HEK293 (cell line): Measurements from ENCODE around the gene PRSS8.

ENCODE experiments used
- IKZF3 ChIP-seq: fragments of 450-650 bp; IDR thresholded peaks from 2 replicates; pipeline ENCODE4 v1.5.0; 2018; ENCODE audit warnings: missing biosample characterization, mild to moderate bottlenecking, missing genetic modification characterization, moderate library complexity
- KLF9 ChIP-seq: fragments of 450-650 bp; formaldehyde crosslinking; IDR thresholded peaks from 2 replicates; pipeline ENCODE4 v1.5.1; 2016; ENCODE audit warnings: missing biosample characterization, missing genetic modification characterization, low read depth
- OVOL3 ChIP-seq: fragments of 450-650 bp; formaldehyde crosslinking; IDR thresholded peaks from 2 replicates; pipeline ENCODE4 v1.5.1; 2016; ENCODE audit warnings: missing biosample characterization, missing genetic modification characterization
- SALL2 ChIP-seq: fragments of 450-650 bp; formaldehyde crosslinking; IDR thresholded peaks from 2 replicates; pipeline ENCODE4 v1.5.0; 2017; ENCODE audit warnings: missing biosample characterization, mild to moderate bottlenecking, missing genetic modification characterization, borderline replicate concordance
- SETDB1 ChIP-seq: IDR thresholded peaks from one replicate; pipeline ENCODE4 v1.6.1; 2017; ENCODE audit warnings: mild to moderate bottlenecking, low read length, moderate library complexity, mixed read lengths; ENCODE audit not compliant: insufficient read length
- SP3 ChIP-seq: fragments of 450-650 bp; formaldehyde crosslinking; IDR thresholded peaks from 2 replicates; pipeline ENCODE4 v1.5.1; 2016; ENCODE audit warnings: missing biosample characterization, missing genetic modification characterization
- YY1 ChIP-seq: fragments of 450-650 bp; formaldehyde crosslinking; IDR thresholded peaks from 2 replicates; pipeline ENCODE4 v1.5.1; 2018; ENCODE audit warnings: missing biosample characterization, missing genetic modification characterization
- ZBTB17 ChIP-seq: fragments of 450-650 bp; formaldehyde crosslinking; IDR thresholded peaks from 2 replicates; pipeline ENCODE4 v1.5.1; 2016; ENCODE audit warnings: missing biosample characterization, missing genetic modification characterization
- ZBTB21 ChIP-seq: fragments of 450-650 bp; formaldehyde crosslinking; IDR thresholded peaks from 2 replicates; pipeline ENCODE4 v1.5.1; 2017; ENCODE audit warnings: missing biosample characterization, missing genetic modification characterization
- ZNF184 ChIP-seq: fragments of 450-650 bp; IDR thresholded peaks from 2 replicates; pipeline ENCODE4 v1.5.1; 2018; ENCODE audit warnings: missing biosample characterization, mild to moderate bottlenecking, missing genetic modification characterization
- ZNF239 ChIP-seq: fragments of 450-650 bp; formaldehyde crosslinking; IDR thresholded peaks from 2 replicates; pipeline ENCODE4 v1.5.1; 2016; ENCODE audit warnings: missing biosample characterization, missing genetic modification characterization
- ZNF324 ChIP-seq: fragments of 450-650 bp; formaldehyde crosslinking; IDR thresholded peaks from 2 replicates; pipeline ENCODE4 v1.5.1; 2016; ENCODE audit warnings: missing biosample characterization, missing genetic modification characterization
- ZNF48 ChIP-seq: fragments of 450-650 bp; formaldehyde crosslinking; IDR thresholded peaks from 2 replicates; pipeline ENCODE4 v1.5.1; 2016; ENCODE audit warnings: missing biosample characterization, missing genetic modification characterization
- ZNF596 ChIP-seq: fragments of 450-650 bp; IDR thresholded peaks from 2 replicates; pipeline ENCODE4 v1.5.0; 2018; ENCODE audit warnings: missing biosample characterization, mild to moderate bottlenecking, missing genetic modification characterization, moderate library complexity
- ZNF624 ChIP-seq: fragments of 450-650 bp; formaldehyde crosslinking; IDR thresholded peaks from 2 replicates; pipeline ENCODE4 v1.5.1; 2017; ENCODE audit warnings: missing biosample characterization, missing genetic modification characterization
- ZNF76 ChIP-seq: fragments of 450-650 bp; formaldehyde crosslinking; IDR thresholded peaks from 2 replicates; pipeline ENCODE4; 2016; ENCODE audit warnings: low read depth, missing biosample characterization, missing genetic modification characterization, borderline replicate concordance
- ZNF792 ChIP-seq: fragments of 450-650 bp; formaldehyde crosslinking; IDR thresholded peaks from 2 replicates; pipeline ENCODE4 v1.5.1; 2016; ENCODE audit warnings: missing biosample characterization, missing genetic modification characterization
- TF ChIP-seq, protein P1 (sequence below): fragments of 450-650 bp; formaldehyde crosslinking; conservative IDR thresholded peaks from 2 replicates; pipeline ENCODE4 v1.5.1; 2016; ENCODE audit warnings: low read depth, missing biosample characterization, missing genetic modification characterization
- TF ChIP-seq, protein P2 (sequence below): fragments of 450-650 bp; formaldehyde crosslinking; IDR thresholded peaks from 2 replicates; pipeline ENCODE4 v1.5.1; 2016; ENCODE audit warnings: missing biosample characterization, missing genetic modification characterization
- TF ChIP-seq, protein P3 (sequence below): fragments of 450-650 bp; formaldehyde crosslinking; IDR thresholded peaks from 2 replicates; pipeline ENCODE4 v1.5.1; 2016; ENCODE audit warnings: missing biosample characterization, missing genetic modification characterization
- TF ChIP-seq, protein P4 (sequence below): fragments of 450-650 bp; formaldehyde crosslinking; IDR thresholded peaks from 2 replicates; pipeline ENCODE4 v1.5.1; 2017; ENCODE audit warnings: missing biosample characterization, missing genetic modification characterization
- TF ChIP-seq, protein P5 (sequence below): fragments of 450-650 bp; formaldehyde crosslinking; IDR thresholded peaks from 2 replicates; pipeline ENCODE4 v1.5.1; 2016; ENCODE audit warnings: missing biosample characterization, missing genetic modification characterization, borderline replicate concordance
- TF ChIP-seq, protein P6 (sequence below): fragments of 450-650 bp; formaldehyde crosslinking; IDR thresholded peaks from 2 replicates; pipeline ENCODE4 v1.5.1; 2017; ENCODE audit warnings: missing biosample characterization, missing genetic modification characterization

Gene PRSS8

DNA sequence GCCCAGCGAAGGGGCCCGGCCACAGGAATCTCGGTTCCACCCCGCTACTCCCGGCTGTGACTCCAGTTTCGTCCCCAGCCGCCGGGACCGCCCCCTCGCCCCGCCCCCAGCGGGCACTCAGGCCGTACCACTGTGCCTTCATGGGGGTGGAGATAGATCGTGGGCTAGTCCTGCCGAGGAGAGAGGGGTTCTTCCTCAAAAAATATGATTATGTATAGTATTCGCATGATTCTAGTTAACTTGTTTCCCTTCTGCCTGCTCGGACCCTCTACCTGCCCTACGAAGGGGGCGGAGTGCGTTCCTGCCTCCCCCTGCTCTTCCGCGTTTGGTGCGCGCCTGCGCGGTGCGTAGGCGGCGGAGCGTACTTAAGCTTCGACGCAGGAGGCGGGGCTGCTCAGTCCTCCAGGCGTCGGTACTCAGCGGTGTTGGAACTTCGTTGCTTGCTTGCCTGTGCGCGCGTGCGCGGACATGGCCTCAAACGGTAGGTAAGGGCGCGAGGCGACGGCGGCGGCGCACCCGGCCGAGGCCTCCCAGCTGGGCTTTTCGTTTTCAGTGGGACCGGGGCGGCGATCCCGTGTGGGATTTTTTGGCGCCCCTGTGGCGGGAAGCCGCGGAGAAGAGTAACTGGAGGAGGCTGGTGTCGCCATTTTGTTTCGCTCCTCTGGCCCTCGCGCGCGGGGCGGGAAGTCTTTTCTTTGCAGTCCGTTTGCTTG is 44.4 kb upstream of the PRSS8 start, which contains the start of gene FUS (continued):
- 0 out of 2 replicates have a peak, but pooled peaks have one; percentile 33 for TF ChIP-seq ZNF184 (tag by site-specific recombination)
- TF ChIP-seq SALL2 (tag by site-specific recombination): 0 out of 2 replicates have a peak, but pooled peaks have one; percentile 84
- TF ChIP-seq ZNF792 (tag by site-specific recombination): peak; percentile 41; the same call in 1 of the 2 replicates
- TF ChIP-seq, protein P1, sequence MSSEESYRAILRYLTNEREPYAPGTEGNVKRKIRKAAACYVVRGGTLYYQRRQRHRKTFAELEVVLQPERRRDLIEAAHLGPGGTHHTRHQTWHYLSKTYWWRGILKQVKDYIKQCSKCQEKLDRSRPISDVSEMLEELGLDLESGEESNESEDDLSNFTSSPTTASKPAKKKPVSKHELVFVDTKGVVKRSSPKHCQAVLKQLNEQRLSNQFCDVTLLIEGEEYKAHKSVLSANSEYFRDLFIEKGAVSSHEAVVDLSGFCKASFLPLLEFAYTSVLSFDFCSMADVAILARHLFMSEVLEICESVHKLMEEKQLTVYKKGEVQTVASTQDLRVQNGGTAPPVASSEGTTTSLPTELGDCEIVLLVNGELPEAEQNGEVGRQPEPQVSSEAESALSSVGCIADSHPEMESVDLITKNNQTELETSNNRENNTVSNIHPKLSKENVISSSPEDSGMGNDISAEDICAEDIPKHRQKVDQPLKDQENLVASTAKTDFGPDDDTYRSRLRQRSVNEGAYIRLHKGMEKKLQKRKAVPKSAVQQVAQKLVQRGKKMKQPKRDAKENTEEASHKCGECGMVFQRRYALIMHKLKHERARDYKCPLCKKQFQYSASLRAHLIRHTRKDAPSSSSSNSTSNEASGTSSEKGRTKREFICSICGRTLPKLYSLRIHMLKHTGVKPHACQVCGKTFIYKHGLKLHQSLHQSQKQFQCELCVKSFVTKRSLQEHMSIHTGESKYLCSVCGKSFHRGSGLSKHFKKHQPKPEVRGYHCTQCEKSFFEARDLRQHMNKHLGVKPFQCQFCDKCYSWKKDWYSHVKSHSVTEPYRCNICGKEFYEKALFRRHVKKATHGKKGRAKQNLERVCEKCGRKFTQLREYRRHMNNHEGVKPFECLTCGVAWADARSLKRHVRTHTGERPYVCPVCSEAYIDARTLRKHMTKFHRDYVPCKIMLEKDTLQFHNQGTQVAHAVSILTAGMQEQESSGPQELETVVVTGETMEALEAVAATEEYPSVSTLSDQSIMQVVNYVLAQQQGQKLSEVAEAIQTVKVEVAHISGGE (tag by site-specific recombination): peak; percentile 8; the same call in 1 of the 2 replicates
- peak; percentile 100 for TF ChIP-seq SP3
- TF ChIP-seq, protein P2, sequence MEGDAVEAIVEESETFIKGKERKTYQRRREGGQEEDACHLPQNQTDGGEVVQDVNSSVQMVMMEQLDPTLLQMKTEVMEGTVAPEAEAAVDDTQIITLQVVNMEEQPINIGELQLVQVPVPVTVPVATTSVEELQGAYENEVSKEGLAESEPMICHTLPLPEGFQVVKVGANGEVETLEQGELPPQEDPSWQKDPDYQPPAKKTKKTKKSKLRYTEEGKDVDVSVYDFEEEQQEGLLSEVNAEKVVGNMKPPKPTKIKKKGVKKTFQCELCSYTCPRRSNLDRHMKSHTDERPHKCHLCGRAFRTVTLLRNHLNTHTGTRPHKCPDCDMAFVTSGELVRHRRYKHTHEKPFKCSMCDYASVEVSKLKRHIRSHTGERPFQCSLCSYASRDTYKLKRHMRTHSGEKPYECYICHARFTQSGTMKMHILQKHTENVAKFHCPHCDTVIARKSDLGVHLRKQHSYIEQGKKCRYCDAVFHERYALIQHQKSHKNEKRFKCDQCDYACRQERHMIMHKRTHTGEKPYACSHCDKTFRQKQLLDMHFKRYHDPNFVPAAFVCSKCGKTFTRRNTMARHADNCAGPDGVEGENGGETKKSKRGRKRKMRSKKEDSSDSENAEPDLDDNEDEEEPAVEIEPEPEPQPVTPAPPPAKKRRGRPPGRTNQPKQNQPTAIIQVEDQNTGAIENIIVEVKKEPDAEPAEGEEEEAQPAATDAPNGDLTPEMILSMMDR (tag by site-specific recombination): peak; percentile 72; the same call in 1 of the 2 replicates
- TF ChIP-seq, protein P3, sequence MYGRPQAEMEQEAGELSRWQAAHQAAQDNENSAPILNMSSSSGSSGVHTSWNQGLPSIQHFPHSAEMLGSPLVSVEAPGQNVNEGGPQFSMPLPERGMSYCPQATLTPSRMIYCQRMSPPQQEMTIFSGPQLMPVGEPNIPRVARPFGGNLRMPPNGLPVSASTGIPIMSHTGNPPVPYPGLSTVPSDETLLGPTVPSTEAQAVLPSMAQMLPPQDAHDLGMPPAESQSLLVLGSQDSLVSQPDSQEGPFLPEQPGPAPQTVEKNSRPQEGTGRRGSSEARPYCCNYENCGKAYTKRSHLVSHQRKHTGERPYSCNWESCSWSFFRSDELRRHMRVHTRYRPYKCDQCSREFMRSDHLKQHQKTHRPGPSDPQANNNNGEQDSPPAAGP: peak; percentile 96
- TF ChIP-seq OVOL3: peak; percentile 62
- peak; percentile 21 for TF ChIP-seq IKZF3 (tag by site-specific recombination)
- TF ChIP-seq ZNF324 (tag by site-specific recombination): peak; percentile 92
- TF ChIP-seq ZNF624 (tag by site-specific recombination): no peak
- TF ChIP-seq ZNF76 (tag by site-specific recombination): peak; percentile 79
- TF ChIP-seq ZNF48 (tag by site-specific recombination): no peak
- TF ChIP-seq ZBTB21: peak; percentile 21
- TF ChIP-seq, protein P4, sequence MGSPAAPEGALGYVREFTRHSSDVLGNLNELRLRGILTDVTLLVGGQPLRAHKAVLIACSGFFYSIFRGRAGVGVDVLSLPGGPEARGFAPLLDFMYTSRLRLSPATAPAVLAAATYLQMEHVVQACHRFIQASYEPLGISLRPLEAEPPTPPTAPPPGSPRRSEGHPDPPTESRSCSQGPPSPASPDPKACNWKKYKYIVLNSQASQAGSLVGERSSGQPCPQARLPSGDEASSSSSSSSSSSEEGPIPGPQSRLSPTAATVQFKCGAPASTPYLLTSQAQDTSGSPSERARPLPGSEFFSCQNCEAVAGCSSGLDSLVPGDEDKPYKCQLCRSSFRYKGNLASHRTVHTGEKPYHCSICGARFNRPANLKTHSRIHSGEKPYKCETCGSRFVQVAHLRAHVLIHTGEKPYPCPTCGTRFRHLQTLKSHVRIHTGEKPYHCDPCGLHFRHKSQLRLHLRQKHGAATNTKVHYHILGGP: 0 out of 2 replicates have a peak, but pooled peaks have one; percentile 24
- no peak for TF ChIP-seq SETDB1
- peak; percentile 97 for TF ChIP-seq KLF9
- peak; percentile 94 for TF ChIP-seq YY1 (tag by site-specific recombination)
- TF ChIP-seq, protein P5, sequence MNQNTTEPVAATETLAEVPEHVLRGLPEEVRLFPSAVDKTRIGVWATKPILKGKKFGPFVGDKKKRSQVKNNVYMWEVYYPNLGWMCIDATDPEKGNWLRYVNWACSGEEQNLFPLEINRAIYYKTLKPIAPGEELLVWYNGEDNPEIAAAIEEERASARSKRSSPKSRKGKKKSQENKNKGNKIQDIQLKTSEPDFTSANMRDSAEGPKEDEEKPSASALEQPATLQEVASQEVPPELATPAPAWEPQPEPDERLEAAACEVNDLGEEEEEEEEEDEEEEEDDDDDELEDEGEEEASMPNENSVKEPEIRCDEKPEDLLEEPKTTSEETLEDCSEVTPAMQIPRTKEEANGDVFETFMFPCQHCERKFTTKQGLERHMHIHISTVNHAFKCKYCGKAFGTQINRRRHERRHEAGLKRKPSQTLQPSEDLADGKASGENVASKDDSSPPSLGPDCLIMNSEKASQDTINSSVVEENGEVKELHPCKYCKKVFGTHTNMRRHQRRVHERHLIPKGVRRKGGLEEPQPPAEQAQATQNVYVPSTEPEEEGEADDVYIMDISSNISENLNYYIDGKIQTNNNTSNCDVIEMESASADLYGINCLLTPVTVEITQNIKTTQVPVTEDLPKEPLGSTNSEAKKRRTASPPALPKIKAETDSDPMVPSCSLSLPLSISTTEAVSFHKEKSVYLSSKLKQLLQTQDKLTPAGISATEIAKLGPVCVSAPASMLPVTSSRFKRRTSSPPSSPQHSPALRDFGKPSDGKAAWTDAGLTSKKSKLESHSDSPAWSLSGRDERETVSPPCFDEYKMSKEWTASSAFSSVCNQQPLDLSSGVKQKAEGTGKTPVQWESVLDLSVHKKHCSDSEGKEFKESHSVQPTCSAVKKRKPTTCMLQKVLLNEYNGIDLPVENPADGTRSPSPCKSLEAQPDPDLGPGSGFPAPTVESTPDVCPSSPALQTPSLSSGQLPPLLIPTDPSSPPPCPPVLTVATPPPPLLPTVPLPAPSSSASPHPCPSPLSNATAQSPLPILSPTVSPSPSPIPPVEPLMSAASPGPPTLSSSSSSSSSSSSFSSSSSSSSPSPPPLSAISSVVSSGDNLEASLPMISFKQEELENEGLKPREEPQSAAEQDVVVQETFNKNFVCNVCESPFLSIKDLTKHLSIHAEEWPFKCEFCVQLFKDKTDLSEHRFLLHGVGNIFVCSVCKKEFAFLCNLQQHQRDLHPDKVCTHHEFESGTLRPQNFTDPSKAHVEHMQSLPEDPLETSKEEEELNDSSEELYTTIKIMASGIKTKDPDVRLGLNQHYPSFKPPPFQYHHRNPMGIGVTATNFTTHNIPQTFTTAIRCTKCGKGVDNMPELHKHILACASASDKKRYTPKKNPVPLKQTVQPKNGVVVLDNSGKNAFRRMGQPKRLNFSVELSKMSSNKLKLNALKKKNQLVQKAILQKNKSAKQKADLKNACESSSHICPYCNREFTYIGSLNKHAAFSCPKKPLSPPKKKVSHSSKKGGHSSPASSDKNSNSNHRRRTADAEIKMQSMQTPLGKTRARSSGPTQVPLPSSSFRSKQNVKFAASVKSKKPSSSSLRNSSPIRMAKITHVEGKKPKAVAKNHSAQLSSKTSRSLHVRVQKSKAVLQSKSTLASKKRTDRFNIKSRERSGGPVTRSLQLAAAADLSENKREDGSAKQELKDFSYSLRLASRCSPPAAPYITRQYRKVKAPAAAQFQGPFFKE (tag by site-specific recombination): peak; percentile 92; the same call in 1 of the 2 replicates
- peak; percentile 89 for TF ChIP-seq ZBTB17
- TF ChIP-seq ZNF596 (tag by site-specific recombination): no peak
- TF ChIP-seq, protein P6, sequence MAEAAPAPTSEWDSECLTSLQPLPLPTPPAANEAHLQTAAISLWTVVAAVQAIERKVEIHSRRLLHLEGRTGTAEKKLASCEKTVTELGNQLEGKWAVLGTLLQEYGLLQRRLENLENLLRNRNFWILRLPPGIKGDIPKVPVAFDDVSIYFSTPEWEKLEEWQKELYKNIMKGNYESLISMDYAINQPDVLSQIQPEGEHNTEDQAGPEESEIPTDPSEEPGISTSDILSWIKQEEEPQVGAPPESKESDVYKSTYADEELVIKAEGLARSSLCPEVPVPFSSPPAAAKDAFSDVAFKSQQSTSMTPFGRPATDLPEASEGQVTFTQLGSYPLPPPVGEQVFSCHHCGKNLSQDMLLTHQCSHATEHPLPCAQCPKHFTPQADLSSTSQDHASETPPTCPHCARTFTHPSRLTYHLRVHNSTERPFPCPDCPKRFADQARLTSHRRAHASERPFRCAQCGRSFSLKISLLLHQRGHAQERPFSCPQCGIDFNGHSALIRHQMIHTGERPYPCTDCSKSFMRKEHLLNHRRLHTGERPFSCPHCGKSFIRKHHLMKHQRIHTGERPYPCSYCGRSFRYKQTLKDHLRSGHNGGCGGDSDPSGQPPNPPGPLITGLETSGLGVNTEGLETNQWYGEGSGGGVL (tag by site-specific recombination): 0 out of 2 replicates have a peak, but pooled peaks have one; percentile 35
- peak; percentile 63; the same call in 1 of the 2 replicates for TF ChIP-seq ZNF239 (tag by site-specific recombination)
